Bronchial epithelial cell (primary cell): ENCODE results near the gene SPTLC1. TPM values are rescaled to one million over a fixed set of nuclear protein-coding genes. Genes with fewer than 3 reads are reported as not detected.
"Not testable (repeated sequence)": the region's sequence is repeated elsewhere in the genome, so short reads cannot be mapped to it uniquely, and the experiment has no call there.

Source experiments
- DNase-seq: peaks from one replicate; pipeline ENCODE4 v3.0.0-alpha.2; 2010; ENCODE audit warnings: low read depth
- FAIRE-seq: peaks from 2 replicates; lab custom pipeline; 2011; peaks lifted over from hg19 to GRCh38; lab: Jason Lieb, UNC
- H3K27me3 ChIP-seq: 2 replicates; pipeline ENCODE4 v1.5.1; 2011; ENCODE audit warnings: low read length; ENCODE audit not compliant: control insufficient read depth, insufficient read depth
- H3K36me3 ChIP-seq: 2 replicates; pipeline ENCODE4 v1.5.1; 2011; ENCODE audit warnings: low read length; ENCODE audit not compliant: control insufficient read depth, insufficient read depth
- H3K4me3 ChIP-seq: 2 replicates; pipeline ENCODE4 v1.5.1; 2011; ENCODE audit warnings: mild to moderate bottlenecking, low read depth, low read length, control low read depth
- CTCF ChIP-seq: IDR thresholded peaks from 2 replicates; pipeline ENCODE4 v1.5.1; 2011; ENCODE audit warnings: mild to moderate bottlenecking, moderate library complexity, low read length, control low read depth, inconsistent platforms; ENCODE audit not compliant: insufficient read depth, severe bottlenecking
- total RNA-seq: library from RNA; depleted of rRNA; stranded (reverse); fragments of >200 nt; gene quantifications from 2 replicates; pipeline ENCODE4 v1.2.1, GENCODE V29; 2014

SPTLC1 gene
- total RNA-seq, 1 donor from 2014 or later: 103 TPM

- Histone ChIP-seq H3K4me3 (no peak overlapping the region), H3K27me3 (no peaks in the 10 kb centered on the region), H3K36me3 (no peaks in the 10 kb centered on the region)
- no peak for FAIRE-seq
- TF ChIP-seq CTCF: no peak
- DNase-seq: no peak
These were observed 111.2 kb downstream of the SPTLC1 start for GRCh38 chr9:92004045-92004392.

- TF ChIP-seq CTCF: no peak
- Histone ChIP-seq H3K36me3 (no peaks in the 10 kb centered on the region), H3K27me3 (no peaks in the 10 kb centered on the region), H3K4me3 (no peak overlapping the region)
- FAIRE-seq: no peak
- no peak for DNase-seq
These were observed 111.7 kb downstream of the SPTLC1 start for GRCh38 chr9:92003308-92004044.

- not testable (repeated sequence) for H3K27me3 ChIP-seq, FAIRE-seq
These were observed 113.3 kb downstream of the SPTLC1 start for GRCh38 chr9:92001948-92002347.

GRCh38 chr9:92001244-92001643, 114.0 kb downstream of the SPTLC1 start:
- Histone ChIP-seq H3K36me3 (no peaks in the 10 kb centered on the region), H3K27me3 (no peaks in the 10 kb centered on the region), H3K4me3 (no peak overlapping the region)
- no peak for DNase-seq
- TF ChIP-seq CTCF: no peak
- FAIRE-seq: peak; percentile 77

More at GRCh38 chr9:92001948-92002347, 113.3 kb downstream of the SPTLC1 start:
- not testable (repeated sequence) for DNase-seq, H3K36me3 ChIP-seq, H3K4me3 ChIP-seq

GRCh38 chr9:91995000-91995655, 120.1 kb downstream of the SPTLC1 start:
- Histone ChIP-seq H3K4me3 (no peak overlapping the region), H3K27me3 (peaks cover 7% of the 10 kb centered on the region), H3K36me3 (no peaks in the 10 kb centered on the region)
- no peak for DNase-seq
- no peak for TF ChIP-seq CTCF
- FAIRE-seq: no peak

- no peak for DNase-seq
- H3K4me3 ChIP-seq: no peak overlapping the region
- H3K36me3 ChIP-seq: no peaks in the 10 kb centered on the region
- peaks cover 7% of the 10 kb centered on the region for H3K27me3 ChIP-seq
- no peak for TF ChIP-seq CTCF
- no peak for FAIRE-seq
These were observed 120.8 kb downstream of the SPTLC1 start for GRCh38 chr9:91994422-91994821.
